HG03520 (cell line): ENCODE results near the gene ZBTB42.

Experiments used
- ATAC-seq: cut with Tn5 transposase; IDR thresholded peaks from one replicate; pipeline ENCODE4 v1.9.1; 2021; ENCODE audit warnings: mild to moderate bottlenecking, moderate library complexity; ENCODE audit not compliant: unreplicated experiment

Gene ZBTB42

DNA sequence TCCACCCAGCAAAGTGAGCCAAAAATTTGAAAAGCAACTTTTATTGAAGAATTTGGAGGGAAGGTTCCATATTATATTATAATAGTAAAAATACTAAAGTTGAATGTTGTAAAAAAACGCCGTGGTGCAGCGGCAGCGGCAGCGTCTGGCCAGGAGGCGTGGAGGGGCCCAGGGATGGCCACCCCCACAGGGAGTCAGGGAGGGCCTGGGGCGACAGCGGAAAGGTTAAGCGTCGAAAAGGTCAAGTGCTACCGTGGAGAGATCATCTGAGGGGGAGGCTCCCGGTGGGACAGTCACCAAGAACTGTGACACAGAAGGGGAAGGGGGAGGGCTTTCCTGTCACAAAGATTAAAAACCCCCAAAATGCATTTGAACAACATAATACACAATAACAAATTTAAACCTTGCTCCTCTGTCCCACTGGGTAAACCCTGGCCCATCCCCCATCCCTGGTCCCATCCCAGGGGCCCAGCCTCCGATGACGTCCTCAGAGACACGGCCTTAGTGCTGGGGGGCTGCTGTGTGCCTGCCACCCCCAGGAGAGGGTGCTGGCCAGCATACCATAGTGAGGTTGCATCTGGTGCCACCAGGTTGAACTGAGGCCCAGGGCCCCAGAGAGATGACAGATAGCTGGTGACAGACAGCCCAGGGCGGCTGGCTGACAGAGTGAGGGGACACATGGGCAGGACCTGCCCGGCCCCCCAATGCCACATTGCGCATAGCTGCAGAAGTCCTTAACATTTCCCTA lies 31.4 kb upstream of the ZBTB42 start:
- no peak for ATAC-seq

DNA sequence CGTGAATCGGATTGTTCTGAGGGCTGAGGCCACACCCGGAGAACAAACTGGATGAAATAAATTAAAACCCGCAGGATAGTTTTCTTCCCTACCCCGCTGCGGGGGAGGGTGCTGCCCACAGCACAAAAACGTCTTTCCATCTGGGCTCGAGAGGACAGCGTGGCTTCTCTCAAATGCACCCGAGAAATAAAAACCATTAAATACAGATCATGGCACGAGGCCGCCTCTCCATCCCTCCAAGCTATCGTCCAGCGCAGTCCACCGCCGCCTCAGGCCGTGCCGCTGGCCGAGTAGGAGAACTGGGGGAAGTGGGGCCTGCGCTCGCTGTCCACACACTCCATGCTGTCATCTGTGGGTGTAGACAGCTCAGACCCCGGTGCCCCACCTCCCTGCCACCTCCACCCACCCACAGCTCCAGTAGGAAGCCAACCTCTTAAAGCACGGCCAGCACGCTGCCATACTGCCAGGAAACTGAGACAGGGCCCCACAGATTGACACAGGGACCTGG lies 30.8 kb upstream of the ZBTB42 start:
- ATAC-seq: no peak

GRCh38 chr14:104770851-104771272 lies 30.0 kb upstream of the ZBTB42 start:
- ATAC-seq: no peak

DNA sequence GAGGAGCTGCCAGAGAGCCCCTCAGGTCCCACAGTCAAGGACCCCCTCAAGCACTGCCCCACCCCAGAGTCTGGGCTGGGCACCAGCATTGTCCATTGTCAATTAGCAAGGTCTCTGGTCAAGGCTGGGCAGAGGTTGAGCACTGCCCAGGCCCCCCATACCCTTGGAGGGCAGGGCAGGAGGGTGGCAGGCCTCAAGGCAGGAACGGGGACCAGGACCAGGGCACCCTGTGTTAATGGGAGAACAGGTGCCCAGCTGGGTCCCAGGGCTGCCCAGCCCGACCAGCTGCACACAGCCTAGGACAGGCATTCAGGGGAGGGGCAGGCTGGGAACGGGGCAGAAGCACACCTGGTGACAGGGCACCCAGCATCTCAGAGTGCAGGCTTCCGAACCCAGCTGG lies 29.5 kb upstream of the ZBTB42 start:
- no peak for ATAC-seq

- no peak for ATAC-seq
These were observed 28.8 kb upstream of the ZBTB42 start for GRCh38 chr14:104771918-104772706.

GRCh38 chr14:104772707-104773504 lies 28.0 kb upstream of the ZBTB42 start:
- no peak for ATAC-seq

DNA sequence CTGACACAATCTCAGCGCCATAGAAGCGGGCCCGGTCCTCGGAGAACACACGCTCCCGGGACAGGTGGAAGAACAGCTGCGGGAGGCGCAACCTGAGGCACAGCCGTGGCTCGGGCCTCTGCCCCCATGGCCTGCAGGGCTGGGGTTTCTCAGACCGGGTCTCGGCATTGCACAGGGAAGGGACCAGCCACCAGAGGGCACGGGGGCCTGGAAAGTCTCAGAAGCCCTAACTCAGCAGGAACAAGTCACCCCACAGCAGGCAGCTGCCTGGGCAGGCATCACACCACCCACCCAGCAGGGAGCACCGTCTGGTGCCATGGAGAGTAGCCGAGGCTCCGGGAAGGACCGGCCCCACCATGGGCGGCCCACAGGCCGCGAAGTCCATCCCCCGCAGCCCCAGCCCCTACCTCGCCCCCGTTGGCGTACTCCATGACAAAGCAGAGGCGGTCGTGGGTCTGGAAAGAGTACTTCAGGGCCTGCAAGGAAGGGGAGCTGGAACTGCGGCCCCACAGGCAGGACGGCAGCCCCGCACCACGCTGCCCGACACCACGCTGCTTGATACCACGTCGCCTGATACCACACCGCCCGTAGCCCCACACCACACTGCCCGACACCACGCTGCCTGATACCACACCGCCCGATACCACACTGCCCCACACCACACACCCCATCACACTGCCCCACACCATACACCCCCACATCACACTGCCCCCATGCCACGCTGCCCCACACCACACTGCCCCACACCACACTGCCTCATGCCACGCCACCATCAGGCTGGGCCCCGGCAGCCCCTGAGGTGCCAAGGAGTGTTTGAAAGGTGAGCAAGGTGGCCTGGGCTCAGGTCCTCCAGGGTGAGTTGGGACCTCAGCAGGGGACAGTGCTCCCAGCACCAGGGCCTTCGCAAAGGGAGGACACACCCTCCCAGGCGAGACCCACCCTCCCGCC lies 27.1 kb upstream of the ZBTB42 start:
- ATAC-seq: no peak

DNA sequence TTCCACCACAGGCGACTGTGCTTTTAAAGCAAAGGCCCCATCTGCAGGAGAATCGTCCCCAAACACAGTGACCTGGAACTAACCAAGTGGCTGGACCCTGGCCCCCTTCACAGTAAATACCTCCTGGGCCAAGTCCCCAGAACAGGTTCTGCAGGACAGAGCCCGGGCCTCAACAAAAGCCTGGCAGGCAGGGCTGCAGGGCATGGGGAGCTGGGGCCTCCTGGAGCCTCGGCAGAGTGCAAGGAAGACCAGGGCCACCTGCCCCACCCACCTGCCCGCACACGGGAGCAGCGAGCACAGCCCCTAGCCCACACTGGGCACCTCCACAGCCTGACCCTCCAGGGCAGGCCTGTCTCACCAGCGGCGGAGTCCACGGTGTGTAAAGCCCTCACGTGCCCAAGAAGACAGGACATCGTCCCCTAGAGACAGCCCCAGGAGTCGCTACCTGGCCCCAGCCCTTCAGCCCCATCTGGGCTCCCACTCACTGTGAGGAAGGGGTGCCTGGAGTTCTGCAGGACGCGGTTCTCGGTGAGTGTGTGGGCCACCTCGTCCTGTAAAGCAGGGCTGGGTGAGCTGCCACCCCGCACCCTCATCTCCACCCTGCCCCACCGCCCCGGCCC lies 26.3 kb upstream of the ZBTB42 start:
- no peak for ATAC-seq

DNA sequence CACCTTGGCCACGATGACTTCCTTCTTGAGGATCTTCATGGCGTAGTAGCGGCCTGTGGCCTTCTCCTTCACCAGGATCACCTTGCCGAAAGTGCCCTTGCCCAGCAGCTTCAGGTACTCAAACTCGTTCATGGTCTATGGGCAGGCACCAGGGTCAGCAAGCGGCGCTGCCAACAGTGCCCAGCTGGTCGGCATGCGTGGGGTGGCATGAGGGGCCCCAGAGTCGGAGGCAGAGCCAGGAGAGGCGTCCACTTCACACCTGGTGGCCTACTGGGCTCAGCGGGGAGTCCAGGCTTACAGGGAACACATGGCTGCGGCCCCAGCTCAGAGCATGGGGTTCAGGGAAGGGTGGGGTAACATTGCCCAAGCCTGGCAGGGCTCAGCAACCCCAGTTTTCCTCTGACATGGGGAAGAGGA lies 25.8 kb upstream of the ZBTB42 start:
- ATAC-seq: no peak

- ATAC-seq: no peak
These were observed 24.4 kb upstream of the ZBTB42 start for GRCh38 chr14:104776481-104776880.

DNA sequence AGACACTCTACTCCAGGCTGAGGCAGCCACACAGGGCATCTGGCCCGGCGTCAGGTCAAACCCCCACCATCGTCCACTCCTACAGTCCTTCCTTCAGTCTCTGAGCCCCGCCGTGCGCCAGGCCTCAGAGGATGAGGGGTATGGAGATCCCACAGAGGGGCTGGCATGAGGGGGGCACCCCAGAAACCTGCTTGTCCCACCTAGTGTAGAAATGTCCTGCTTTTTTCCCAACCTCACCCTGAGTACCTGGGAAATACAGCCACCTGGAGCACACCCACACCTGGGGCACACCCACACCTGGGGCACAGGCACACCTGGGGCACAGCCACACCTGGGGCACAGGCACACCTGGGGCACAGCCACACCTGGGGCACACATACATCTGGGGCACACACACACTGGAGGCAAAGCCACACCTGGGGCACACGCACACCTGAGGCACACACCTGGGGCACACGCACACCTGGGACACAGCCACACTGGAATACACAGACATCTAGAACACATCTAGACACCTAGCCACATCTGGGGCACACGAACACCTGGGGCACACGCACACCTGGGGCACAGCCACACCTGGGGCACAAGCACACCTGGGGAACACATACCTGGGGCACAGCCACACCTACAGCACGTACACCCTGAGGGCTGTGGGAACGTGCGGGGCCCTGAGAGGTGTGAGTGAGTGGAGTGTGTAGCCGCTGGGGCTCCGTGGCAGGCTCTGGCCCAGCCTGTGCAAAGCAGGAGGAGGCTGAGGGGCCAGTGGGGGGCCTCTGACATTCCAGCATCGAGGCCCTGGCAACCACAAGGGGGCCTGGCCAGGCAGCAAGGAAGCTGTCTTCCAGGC lies 23.7 kb upstream of the ZBTB42 start:
- no peak for ATAC-seq

GRCh38 chr14:104777808-104778249 lies 23.1 kb upstream of the ZBTB42 start:
- ATAC-seq: no peak

DNA sequence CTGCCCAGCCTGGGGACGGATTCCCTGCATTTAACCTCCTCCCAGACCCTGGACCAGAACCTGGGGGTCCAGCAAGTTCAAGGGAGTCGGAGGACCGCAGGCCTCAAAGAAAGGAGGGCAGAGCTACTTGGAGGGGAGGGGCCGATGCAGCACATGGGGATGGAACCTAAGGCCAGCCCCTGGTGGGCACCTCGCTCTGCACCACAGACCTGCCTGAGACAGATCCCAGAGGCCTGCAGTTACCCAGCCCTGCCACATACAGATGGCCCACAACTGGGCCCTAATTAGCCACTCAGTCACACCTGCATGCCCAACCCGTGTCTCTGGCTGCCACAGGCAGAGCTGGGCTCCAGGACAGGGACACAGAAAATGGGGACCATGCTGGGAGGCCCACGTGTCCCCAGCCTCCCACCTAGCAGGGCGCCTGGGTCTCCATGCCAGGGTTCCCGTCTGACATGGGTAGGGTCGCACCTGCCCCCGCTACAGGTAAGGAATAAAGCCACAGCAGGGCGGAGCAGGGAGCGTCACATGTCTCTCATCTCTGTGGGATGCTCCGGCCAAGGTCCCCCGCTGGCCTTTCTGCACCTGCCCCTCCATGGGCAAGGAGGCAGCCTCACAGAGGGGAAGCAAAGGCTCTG lies 22.1 kb upstream of the ZBTB42 start:
- no peak for ATAC-seq

DNA sequence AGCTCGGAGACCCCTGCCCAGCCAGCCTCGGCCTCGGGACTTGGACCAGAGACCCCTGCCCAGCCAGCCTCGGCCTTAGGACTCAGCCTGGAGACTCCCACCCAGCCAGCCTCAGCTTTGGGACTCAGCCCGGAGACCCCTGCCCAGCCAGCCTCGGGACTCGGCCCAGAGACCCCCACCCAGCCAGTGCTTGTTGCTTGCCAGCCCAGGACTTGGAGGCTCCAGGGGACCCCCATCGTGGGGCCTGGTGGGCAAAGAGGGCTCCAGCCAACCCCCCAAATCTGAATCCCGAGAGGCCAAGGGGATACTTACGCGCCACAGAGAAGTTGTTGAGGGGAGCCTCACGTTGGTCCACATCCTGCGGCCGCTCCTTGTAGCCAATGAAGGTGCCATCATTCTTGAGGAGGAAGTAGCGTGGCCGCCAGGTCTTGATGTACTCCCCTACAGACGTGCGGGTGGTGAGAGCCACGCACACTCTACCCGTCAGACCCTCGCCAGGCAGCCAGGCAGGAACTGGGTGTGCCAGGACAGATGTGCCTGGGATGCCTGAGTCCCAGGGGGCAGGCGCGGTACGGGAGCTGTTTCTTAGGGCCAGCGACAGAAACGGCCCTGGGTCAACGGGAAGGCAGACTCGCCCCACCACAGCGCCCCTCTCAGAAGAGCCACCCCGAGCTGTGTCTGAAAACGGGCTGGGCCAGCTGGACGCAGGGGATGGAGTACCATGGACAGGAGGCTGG lies 21.0 kb upstream of the ZBTB42 start:
- ATAC-seq: no peak

DNA sequence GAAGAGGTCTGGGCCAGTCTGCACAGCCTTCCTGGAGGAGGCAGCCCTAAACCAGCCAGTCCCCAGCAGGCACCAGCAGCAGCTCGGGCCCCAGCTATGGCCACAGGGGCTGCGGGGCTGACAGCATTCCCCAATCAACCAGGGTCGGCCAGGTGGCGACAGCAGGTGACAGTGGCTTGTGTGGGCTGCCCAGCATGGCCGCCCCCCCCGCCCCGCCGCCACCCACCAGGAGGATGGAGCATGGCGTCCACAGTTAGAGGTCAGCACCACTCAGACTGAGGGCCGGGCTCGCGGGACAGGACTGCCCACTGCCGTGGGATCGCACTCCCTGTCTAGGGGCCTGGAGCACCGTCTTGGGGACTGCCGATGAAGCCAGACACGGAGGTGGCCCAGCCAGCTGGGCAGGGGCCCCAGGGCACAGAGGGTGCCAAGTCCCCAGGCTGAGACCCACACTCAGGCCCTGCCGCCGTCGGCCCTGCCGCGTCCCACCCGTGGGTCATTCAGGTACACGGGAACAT lies 20.3 kb upstream of the ZBTB42 start:
- no peak for ATAC-seq

DNA sequence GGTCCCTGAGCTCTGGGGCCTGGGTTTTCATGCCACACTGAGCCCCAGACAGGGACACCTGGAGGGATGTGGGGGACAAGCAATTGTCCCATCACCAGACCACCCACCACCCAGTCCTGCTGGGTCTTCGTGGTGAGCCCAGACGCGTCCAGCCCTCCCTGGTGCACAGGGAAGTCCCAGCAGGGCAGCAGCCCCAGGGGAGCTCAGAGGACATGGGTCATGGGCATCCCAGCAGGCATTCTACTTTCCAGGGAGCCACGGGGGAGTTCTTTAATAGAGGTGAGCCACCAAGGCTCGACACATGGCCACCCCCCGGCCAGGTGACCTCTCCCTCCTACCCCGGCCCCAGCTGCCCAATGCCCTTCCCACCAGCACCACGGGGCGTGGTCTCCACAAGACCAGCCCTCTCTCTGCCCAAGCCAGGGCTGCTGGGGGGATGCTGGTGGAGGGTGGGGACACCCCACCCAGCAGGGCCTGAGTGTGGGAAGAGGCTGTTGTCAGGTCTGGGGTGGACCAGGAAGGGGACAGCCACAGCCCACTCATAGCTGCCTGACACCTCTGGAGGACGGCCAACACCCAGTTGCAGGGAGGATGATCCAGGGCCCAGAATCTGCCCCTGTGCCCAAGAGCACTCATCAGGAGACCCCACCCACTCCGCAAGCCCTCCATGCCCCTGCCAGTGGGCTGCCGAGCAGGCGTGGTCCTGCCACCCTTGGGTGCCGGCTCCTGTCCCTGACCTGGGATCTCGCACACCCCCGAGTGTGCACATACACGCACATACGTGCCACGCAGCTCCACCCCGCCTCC lies 19.4 kb upstream of the ZBTB42 start:
- ATAC-seq: no peak
